HuH-7.5 (cell line): ENCODE measurements around the gene CELSR2.

ENCODE experiments used
- DNase-seq: peaks from one replicate; pipeline ENCODE4 v3.0.0; 2011; ENCODE audit warnings: low spot score

CELSR2 gene

GRCh38 chr1:109265016-109265415, 15.7 kb downstream of the CELSR2 start:
- no peak for DNase-seq

GRCh38 chr1:109265741-109266330, 16.5 kb downstream of the CELSR2 start:
- no peak for DNase-seq

- DNase-seq = no peak
Observed at GRCh38 chr1:109266965-109267364, 17.6 kb downstream of the CELSR2 start.

- DNase-seq = no peak
Observed at GRCh38 chr1:109267743-109268300, 18.5 kb downstream of the CELSR2 start.

- no peak for DNase-seq
Observed at GRCh38 chr1:109268431-109269211, 19.3 kb downstream of the CELSR2 start.

GRCh38 chr1:109269212-109269980, 20.1 kb downstream of the CELSR2 start:
- DNase-seq = no peak

GRCh38 chr1:109269981-109270622, 20.8 kb downstream of the CELSR2 start:
- DNase-seq = no peak

- DNase-seq = no peak
Observed at GRCh38 chr1:109270623-109271317, 21.4 kb downstream of the CELSR2 start.

- DNase-seq = no peak
Observed at GRCh38 chr1:109271458-109271857, 22.1 kb downstream of the CELSR2 start.

- no peak for DNase-seq
Observed at GRCh38 chr1:109272021-109272799, 22.9 kb downstream of the CELSR2 start.

- no peak for DNase-seq
Observed at GRCh38 chr1:109272831-109273547, 23.6 kb downstream of the CELSR2 start.

- no peak for DNase-seq
Observed at GRCh38 chr1:109273570-109274288, 24.4 kb downstream of the CELSR2 start.

- DNase-seq = peak; percentile 75
Observed at GRCh38 chr1:109274533-109275476, 25.5 kb downstream of the CELSR2 start.

- no peak for DNase-seq
Observed at GRCh38 chr1:109275706-109276345, 26.5 kb downstream of the CELSR2 start.

GRCh38 chr1:109277434-109278204, 28.3 kb downstream of the CELSR2 start:
- DNase-seq = peak; percentile 90

- DNase-seq = no peak
Observed at GRCh38 chr1:109279615-109280278, 30.4 kb downstream of the CELSR2 start.
